GM21528 (cell line): ENCODE measurements around the gene ZFPM1.
"Not testable (repeated sequence)": the region's sequence is repeated elsewhere in the genome, so short reads cannot be mapped to it uniquely, and the experiment has no call there.

Experiments
- ATAC-seq: cut with Tn5 transposase; IDR thresholded peaks from one replicate; pipeline ENCODE4 v1.9.1; 2021; ENCODE audit warnings: mild to moderate bottlenecking, moderate library complexity; ENCODE audit not compliant: unreplicated experiment, low FRiP score

ZFPM1 gene

DNA sequence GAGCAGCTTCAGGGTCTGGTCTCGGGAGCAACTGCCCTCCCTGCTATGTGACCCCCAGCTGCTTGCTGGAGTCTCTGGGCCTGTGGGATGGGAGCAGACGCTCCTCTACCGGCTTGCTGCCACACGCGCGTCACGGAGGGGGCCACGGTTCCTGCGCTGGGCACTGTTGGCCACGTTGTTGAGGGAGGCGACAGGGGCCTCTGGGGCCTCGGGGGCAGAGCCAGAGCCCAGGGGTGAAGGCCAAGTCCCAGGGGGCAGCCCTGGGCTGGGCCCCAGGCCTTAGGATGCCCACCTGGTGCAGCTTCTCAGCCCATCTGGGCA lies 56.6 kb downstream of the ZFPM1 start:
- ATAC-seq: no peak

DNA sequence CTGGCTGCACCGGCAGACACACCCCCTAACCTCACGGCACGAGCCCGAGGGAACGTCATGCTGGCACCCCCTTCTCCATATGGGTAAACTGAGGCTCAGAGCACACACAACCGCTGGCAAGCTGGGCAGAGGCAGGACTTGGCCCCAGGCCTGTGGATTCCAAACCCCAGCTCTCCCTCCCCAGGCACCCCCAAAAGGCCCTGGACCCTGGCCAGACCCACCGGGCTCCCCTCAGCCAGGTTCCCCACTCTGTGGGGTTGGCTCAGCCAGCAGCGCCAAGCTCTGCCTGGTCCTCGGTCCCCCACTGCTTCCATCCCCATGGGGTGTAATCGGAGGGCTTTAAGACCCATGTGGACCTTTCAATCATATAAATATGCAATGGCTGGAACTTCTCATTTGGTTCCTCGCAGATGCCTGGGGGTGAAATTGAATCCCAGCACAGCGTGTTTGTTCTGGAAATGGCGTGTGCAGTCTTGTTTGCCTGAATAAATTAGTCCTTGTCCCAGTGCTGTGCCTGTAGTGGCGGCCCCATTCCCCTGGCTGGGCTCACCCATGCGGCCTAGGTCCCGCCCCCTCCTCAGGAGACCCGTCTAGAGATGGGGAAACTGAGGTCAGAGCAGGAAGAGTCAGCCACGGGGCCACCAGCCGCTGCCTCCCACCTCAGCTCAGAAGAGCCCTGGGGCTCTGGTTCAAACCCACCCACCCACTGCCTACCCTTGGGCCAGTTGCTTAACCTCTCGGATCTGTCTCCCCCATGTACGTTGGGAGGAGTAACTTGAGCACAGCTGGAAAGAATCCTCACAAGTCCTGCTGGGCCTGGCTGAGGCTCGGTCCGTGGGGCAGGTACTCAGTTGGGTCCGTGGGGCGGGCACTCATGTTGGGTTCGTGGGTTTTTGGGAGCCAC lies 57.3 kb downstream of the ZFPM1 start:
- ATAC-seq: no peak

DNA sequence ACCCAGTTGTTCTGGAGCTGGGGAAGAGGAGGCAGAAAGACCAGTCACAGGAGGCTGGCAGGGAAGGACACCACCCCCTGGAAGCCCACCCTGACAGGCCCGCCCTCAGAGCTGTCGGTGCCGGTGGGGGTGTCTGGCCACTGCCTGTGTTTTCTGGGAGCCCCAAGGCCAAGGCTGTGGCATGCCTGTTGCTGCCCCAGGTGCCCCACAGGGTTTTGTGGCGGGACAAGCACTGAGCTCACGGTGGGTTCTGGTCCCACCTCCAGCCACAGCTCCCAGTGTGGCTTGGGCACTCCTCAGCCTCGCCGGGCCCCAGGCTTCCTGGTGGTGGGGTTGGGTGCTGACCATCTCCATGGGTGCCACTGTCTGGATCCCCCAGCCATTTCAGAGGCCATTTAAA lies 58.0 kb downstream of the ZFPM1 start:
- no peak for ATAC-seq

DNA sequence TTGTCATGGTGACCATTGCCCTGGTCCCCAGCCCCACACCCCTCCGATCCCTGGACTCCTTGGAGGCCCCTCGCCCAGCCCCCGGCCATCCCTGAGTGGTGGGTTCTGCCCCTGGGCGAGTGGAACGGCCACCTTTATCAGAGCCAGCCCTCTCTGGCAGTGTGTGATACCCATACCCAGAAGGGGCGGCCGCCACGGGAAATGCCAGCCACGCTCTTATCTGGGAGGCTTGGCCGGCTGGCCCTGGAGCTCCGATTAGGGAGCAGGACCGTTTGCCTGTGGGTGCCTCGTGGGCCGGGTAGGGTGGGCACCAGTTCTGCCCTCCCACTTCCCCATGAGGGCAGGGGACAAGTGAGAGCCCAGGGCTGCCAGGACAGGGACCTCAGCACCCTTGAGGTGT lies 58.8 kb downstream of the ZFPM1 start:
- no peak for ATAC-seq

DNA sequence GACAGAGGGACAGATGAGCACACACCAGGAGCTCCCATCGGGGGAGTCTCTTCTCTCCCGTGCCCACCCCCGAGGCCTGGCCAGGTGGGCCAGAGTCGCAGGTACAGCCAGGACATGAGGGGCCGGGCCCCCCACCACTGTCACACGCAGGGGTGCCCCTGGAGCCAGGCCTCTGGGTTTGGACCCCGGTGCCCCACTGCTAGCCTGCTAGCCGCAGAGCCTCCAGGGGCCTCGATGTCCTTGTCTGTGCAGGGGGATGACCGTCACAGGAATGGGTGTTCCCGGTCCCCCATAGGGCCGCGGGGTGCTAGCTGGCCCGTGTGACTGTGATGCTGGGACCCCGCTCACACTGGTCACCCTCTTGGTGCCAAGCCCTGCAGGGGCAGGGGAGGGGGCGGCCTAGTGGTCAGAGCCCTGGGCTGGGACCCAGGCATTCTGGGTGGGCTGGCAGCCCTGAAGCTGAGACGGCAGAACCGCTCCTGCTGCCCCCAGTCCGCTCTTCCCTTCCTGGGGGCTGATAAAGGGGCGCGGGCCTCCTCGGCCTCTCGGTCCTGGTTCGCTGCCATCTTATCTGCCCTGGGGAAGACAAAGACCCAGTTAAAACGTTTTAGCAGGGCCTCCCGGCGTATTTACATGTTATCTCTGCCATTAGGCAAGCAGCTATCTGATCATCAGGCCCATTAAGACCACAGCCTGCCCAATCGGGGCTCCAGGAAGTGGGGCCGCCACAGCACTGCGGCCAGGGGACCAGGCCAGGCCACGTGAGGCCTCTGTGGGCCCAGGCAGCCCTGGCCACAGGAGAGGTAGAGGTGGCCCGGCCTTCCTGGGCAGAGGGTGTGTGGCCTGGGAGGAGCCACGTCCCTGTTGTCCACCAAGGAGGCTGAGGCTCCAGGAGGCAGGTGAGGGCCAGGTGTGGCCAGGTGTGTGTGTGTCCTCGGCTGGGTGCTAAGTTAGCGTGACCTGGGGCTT lies 59.9 kb downstream of the ZFPM1 start:
- no peak for ATAC-seq

DNA sequence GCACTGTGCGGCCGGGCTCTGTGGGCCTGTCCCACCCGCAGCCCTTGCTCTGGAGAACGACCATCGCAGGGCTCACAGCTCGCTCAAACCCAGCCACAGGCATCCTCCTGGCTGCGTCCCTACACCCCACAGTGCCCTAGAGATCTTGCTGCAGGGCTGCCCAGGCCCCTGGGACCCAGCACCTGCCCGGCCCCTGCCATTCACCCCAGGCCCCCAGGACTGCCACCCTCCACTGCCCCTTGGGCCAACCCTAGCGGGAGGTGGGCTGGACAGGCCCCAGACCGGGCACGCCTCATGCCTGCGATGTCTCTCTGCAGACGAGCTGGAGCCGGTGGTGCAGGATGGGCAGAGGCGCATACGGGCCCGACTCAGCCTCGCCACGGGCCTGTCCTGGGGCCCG lies 61.0 kb downstream of the ZFPM1 start:
- no peak for ATAC-seq

DNA sequence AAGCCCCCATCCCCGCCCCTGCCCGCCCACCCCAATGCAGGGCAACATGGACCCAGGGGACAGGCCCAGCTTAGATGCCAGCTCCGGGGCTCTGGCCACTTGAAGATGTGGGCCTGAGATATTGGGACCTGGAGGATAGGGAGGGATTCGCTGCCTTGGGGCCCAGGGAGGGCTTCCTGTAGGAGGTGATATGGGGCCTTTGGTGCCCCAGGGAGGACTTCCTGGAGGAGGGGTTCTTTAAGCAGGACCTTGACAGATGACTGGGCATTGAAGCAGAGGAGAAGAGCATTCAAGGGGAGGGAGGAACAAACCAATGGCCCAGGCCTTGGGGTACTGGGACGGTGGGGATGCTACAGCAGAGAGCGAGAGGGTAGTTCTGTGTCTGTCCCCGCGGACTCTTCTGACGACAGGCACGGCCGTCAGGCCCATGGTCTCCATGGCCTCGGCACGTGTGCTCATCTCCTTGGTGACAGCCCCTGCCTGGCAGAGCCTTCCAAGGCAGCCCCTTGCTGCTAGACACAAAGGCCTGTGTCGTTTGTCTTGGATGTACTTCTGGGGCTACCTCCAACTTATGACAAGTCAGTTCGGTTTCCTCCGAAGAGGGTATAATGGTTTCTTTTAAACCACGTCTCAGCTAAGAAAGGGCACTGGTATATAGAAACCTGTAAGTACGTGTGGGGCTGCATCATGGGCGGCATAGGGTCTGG lies 61.6 kb downstream of the ZFPM1 start:
- no peak for ATAC-seq

DNA sequence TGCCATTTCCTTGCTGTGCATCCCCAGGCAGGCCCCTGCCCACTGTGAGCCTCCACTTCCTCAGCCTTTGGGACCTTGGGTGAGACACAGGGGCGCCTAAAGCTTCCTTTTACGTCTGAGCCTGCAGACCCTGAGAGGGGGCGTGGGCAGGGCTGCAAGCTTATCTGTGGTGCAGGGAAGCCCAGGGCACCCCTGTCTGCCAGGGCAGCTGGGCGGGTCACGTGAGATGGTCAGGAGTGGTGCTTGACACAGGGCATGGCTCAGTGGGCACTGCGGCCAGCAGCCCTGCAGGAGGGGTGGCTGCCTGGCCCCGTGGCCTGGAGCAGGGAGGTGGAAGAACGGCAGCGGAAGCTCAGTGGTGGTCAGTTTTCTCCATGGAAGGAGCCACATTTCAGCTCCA lies 62.3 kb downstream of the ZFPM1 start:
- no peak for ATAC-seq

DNA sequence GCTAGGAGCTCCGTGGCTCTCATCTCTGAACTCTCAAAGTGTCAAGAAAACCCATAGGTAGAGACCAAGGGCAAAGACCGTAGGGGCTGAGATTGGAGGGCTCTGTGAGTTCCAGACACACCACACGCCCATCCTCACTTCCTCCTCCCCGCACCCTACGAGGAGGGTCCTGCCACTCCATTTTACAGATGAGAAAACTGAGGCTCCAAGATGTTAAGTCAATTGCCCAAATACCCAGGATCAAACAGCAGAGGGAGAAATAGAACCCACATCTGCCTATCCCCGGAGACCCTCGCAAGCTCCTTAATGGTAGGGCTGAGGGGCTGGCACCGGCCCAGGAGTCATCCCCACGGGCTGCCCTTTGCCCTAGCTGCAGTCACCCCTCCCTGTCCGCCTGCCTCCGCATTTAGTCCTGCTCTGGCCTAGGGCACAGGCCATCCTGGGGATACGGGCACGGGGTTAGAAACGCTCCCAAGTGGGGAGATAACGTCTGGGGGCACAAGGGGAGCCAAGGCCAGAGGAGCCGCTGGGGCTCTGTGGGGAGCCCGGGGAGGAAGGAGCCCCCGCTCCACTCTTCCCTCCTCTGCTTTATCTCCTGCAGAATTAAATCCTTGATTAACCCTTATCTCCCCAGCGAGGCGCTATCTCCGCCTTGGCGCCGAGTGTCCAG lies 63.0 kb downstream of the ZFPM1 start:
- ATAC-seq: no peak

DNA sequence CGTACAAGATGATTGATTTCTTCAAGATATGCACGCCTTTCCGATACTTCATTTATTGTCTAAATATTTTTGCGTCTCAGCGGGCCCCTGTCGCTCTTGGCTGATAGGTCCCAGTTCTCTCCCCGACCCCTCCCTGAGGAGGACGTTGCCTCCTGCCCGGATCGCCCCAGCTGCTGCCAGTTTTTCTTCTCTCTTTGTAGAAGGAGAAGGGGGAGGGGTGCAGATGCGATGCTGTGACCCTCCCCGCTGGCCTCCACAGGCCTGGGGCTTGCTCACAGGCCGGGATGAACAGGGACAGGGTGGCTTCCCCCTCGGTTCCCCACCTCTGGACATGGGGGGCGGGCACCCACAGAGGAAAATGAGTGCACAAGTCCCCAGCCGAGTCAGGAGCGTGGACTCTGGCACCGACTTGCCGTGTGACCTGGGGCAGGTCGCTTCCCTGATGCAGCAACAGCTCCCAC lies 63.6 kb downstream of the ZFPM1 start:
- no peak for ATAC-seq

DNA sequence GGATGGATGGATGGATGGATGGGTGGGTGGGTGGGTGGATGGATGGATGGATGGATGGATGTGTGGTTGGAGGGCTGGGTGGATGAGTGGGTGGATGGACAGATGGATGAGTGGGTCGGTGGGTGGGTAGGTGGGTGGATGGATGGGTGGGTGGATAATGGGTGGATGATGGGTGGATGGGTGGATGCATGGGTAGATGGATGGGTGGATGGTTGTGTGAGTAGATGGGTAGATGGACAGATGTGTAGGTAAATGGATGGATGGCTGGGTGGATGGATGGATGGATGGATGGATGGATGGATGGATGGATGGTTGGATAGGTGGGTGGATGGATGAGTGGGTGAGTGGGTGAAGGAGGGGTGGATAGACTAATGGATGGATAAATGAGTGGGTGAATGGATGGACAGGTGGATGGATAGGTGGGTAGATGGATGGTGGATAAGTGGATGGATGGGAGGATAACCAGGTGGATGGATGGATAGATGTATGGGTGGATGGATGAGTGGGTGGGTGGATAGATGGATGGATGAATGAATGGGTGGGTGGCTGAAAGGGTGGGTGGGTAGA lies 64.2 kb downstream of the ZFPM1 start:
- ATAC-seq: not testable (repeated sequence)

DNA sequence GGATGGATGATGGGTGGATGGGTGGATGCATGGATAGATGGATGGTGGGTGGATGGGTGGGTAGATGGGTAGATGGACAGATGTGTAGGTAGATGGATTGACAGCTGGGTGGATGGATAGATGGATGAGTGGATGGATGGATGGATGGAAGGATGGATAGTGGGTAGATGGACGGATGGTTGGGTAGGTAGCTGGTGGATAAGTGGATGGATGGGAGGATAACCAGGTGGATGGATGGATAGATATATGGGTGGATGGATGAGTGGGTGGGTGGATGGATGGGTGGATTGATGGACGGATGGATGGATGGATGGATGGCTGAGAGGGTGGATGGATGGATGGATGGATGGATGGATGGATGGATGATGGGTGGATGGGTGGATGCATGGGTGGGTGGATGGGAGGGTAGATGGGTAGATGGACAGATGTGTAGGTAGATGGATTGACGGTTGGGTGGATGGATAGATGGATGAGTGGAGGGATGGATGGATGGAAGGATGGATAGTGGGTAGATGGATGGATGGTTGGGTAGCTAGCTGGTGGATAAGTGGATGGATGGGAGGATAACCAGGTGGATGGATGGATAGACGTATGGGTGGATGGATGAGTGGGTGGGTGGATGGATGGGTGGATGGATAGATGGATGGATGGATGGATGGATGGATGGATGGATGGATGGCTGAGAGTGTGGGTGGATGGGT lies 65.5 kb downstream of the ZFPM1 start:
- not testable (repeated sequence) for ATAC-seq

DNA sequence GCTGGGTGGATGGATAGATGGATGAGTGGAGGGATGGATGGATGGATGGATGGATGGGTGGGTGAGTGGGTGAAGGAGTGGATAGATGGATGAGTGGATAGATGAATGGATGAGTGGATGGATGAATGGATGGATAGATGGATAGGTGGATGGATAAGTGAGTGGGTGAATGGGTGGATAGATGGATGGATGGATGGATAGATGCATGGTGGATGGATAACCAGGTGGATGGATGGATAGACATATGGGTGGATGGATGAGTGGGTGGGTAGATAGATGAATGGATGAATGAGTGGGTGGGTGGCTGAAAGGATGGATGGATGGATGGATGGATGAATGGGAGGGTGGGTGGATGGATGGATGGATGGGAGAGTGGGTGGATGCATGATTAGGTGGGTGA lies 66.2 kb downstream of the ZFPM1 start:
- ATAC-seq: no peak

DNA sequence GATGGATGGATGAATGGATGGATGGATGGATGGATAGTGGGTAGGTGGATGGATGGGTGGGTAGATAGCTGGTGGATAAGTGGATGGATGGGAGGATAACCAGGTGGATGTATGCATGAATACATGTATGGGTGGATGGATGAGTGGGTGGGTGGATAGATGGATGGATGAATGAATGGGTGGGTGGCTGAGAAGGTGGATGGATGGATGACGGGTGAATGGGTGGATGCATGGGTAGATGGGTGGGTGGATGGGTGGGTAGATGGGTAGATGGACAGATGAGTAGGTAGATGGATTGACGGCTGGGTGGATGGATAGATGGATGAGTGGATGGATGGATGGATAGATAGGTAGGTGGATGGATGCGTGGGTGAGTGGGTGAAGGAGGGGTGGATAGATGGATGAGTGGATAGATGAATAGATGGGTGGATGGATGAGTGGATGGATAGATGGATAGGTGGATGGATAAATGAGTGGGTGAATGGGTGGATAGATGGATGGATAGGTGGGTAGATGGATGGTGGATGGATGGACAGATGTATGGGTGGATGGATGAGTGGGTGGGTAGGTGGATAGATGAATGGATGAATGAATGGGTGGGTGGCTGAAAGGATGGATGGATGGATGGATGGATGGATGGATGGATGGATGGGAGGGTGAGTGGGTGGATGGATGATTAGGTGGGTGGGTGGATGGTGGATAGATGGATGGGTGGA lies 67.0 kb downstream of the ZFPM1 start:
- no peak for ATAC-seq

DNA sequence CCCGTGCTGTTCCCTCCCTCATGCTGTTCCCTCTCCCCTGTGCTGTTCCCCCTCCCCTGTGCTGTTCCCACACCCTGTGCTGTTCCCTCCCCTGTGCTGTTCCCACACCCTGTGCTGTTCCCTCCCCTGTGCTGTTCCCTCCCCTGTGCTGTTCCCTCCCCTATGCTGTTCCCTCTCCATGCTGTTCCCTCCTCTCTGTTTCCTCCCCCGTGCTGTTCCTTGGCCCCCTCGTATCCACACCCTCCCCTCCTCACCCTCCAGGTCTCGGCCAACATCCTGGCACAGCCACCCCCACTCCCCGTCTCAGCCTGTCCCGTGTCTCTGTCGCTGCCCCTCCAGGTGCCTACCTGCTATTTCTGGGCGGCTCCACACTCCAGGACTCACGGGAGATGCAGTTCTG lies 68.6 kb downstream of the ZFPM1 start:
- no peak for ATAC-seq

DNA sequence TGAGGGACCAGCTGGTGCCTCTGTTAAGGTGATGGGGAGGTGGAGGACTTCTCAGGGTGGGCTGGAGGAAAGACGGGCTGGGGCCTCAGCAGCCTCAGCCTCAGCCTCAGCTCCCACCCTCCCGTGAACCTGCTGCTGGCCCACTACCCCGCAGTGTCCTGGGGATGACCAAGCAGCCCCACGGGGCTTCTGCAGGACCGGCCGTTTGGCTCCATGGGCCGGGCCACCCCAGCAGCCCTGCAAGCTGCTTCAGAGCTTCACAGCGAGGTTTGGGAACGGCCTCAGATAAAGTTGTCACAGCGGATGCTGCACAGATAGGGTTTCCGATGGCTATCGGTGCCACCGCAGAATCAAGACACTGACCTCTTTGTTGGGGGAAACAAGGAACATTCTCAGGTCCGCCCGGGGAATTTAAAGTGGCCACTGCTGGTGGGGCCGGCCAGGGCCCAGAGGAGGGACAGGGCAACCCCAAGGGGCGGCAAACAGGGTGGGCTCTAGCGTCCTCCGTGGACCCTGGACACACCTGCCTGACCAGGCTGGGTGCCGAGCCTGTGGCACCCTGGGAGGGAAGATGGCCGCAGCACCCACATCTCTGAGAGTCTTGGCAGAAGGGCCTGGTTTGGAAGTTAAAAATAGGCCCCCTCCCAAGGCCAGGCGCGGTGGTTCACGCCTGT lies 69.3 kb downstream of the ZFPM1 start:
- no peak for ATAC-seq

DNA sequence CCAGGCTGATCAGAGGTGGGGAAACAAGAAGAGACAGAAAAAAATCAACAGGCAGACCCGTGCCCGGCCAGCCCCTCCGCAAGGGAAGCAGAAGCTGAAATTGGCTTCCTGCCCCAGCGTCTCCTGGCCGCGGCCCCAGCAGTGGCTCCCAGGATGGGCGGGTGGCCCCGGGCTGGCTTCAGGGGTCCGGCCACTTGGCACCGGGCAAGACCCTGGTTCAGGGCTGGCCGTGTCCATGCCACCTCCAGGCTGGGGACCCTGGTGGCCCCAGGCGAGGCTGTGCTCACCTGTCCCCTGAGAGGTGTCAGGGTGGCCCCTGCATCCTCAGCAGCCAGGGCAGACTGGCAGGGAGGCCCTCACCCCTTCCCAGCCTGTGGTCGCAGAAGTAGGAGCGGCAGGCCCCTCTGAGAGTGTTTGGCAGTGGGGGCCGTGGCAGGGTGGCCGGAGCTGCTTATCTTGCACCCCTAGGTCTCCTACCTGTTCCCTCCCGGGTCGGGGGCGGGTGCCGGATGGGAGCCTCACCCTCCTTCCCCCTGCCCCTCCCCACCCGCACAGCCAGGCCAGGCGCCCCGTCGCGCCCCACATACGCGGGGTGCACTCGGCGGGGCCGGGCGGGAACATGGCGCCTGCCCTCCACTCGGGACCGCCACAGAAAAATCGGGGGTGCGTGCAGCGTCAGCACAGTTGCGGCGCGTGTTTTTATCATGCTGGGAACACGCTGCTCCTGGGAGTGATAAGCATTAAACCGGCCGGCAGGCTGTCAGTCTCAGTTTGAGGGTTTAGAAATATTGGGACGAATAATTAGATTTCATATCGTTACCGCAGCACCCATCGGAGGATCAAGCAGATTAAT lies 70.5 kb downstream of the ZFPM1 start:
- no peak for ATAC-seq
